Lower lobe of right lung (tissue), 2 donors: Measurements from ENCODE around the gene FBXO7. TPM values are rescaled to one million over a fixed set of nuclear protein-coding genes. Genes with fewer than 3 reads are reported as not detected.

ENCODE experiments used
- ATAC-seq, 2 donors: fragments of 200-7000 bp; cut with Tn5 transposase; one replicate each; pipeline ENCODE4 v1.9.1; 2020 to 2022; ENCODE audit warnings: mild to moderate bottlenecking in 2 of 2, moderate library complexity in 2 of 2
- DNase-seq: peaks from one replicate; pipeline ENCODE4 v3.0.0-alpha.2; 2020
- H3K27ac ChIP-seq: fragments of 200-600 bp; one replicate; pipeline ENCODE4 v1.8.0; 2022
- H3K27me3 ChIP-seq: fragments of 200-600 bp; one replicate; pipeline ENCODE4 v1.8.0; 2022; ENCODE audit warnings: low read depth
- H3K36me3 ChIP-seq: fragments of 200-600 bp; one replicate; pipeline ENCODE4 v1.8.0; 2022; ENCODE audit warnings: mild to moderate bottlenecking
- H3K4me1 ChIP-seq: fragments of 200-600 bp; one replicate; pipeline ENCODE4 v1.8.0; 2022
- H3K4me3 ChIP-seq: fragments of 200-600 bp; one replicate; pipeline ENCODE4 v1.8.0; 2022; ENCODE audit warnings: mild to moderate bottlenecking
- H3K9me3 ChIP-seq: fragments of 200-600 bp; one replicate; pipeline ENCODE4 v1.8.0; 2022
- intact Hi-C: fragments of 100-400 bp; cut with DNase I; formaldehyde crosslinking; loops from one replicate; pipeline ENCODE4 v1.11.0; 2022
- total RNA-seq: library from RNA; stranded (reverse); fragmentation: NEBNext Ultra II Directional; extraction: Animal tissue kit (Norgen Biotek cat#: 25700); gene quantifications from one replicate; pipeline ENCODE4 v1.2.1, GENCODE V29; 2021
- TF ChIP-seq, protein P1 (sequence below): fragments of 200-600 bp; IDR thresholded peaks from one replicate; pipeline ENCODE4 v1.8.0; 2022; ENCODE audit warnings: antibody characterized with exemption, mild to moderate bottlenecking
- donor health status: DM: no; HTN: yes; CAD: no; lungs with severe emphysema.

Gene FBXO7
- total RNA-seq, 1 donor from 2014 or later: 93.2 TPM

DNA sequence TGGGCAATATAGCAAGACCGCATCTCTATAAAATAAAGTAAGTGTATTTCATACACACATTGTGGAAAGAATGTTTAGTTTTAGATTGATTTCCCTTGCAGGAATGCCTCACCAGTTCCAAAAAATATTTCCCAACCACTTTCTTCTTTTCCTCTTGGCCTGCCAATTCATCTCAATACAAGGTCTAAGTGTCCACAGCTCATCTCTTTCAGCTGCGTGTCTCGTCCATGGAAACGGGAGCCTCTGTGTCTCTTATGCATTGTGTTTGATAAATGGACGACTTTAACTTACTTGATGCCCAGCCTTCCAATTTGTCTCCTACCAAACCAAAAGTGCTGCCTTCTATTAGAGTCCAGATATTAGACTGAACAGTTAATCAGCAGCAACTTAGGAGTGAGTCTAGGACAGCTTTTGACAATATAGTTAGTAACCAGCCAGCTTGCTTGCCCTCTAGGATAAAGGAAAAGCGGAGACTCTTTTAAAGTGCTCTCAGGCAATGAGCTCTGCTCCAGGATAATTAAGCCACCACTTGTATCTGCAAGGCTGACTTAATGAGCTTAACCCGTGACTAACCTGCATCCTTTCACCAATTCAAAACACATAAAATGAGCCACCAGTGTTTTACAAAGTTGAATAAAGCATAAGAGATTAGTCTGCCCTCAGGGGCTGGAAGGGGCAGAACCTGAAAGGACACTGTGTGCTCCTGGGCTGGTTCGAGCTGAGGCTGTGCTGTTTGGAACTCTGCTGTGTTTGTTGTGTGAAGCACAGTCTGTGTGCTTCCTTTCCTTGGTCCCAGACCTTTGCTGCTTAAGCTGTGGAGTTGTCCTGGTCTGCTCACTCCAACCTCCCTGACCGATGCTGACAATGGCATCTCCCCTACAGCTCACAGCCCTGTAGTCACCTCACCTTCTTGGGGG, 27.5 kb downstream of the FBXO7 start:
- TF ChIP-seq, protein P1, sequence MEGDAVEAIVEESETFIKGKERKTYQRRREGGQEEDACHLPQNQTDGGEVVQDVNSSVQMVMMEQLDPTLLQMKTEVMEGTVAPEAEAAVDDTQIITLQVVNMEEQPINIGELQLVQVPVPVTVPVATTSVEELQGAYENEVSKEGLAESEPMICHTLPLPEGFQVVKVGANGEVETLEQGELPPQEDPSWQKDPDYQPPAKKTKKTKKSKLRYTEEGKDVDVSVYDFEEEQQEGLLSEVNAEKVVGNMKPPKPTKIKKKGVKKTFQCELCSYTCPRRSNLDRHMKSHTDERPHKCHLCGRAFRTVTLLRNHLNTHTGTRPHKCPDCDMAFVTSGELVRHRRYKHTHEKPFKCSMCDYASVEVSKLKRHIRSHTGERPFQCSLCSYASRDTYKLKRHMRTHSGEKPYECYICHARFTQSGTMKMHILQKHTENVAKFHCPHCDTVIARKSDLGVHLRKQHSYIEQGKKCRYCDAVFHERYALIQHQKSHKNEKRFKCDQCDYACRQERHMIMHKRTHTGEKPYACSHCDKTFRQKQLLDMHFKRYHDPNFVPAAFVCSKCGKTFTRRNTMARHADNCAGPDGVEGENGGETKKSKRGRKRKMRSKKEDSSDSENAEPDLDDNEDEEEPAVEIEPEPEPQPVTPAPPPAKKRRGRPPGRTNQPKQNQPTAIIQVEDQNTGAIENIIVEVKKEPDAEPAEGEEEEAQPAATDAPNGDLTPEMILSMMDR: no peak
- intact Hi-C loops: no loop called here
- H3K9me3 ChIP-seq: no peaks in the 10 kb centered on the region
- H3K27ac ChIP-seq: no peak overlapping the region
- H3K36me3 ChIP-seq: peaks cover 30% of the 10 kb centered on the region
- no peaks in the 10 kb centered on the region for H3K27me3 ChIP-seq
- H3K4me1 ChIP-seq: no peaks in the 10 kb centered on the region
- ATAC-seq (no peak), DNase-seq (no peak)
- no peak overlapping the region for H3K4me3 ChIP-seq

DNA sequence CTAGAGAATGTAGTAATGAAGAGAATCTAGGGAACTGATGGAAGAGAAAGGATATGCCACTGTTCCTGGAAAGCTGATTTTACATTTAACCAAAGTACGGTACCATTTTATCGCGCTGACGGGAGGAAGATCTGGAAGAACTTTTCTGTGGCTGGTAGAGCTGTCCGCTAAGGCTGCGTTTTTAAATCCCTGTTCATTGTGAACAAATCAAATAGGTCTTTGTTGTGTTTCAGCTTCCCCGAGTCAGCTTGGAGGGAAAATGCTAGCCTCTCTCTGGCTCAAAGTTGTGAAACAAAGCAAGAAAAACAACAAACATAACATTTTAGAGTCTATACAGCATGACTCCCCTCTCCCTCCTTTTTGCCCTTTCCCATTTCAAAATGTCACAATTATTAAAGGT, 34.4 kb downstream of the FBXO7 start:
- intact Hi-C loops: no loop called here

DNA sequence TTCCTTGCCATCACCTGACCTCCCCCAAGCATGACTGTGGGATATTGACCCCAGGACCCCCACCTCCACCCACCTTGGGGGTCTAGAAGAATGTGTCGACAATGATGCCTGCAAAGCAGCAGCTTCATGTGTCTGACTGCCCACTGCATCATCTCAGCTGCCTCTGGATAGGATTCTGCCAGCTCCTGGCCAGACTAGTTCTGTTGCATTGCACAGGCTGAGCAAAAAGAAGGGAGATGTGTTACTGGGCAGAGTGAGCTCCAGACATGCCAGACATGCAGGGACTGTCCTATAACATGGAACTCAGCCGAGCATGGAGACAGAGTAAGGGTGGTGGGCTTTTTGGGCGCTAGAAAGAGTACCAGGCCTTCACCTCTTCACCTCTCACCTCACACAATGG, 36.7 kb downstream of the FBXO7 start:
- no peaks in the 10 kb centered on the region for H3K4me1 ChIP-seq
- no peak for DNase-seq
- intact Hi-C loops: no loop called here
- H3K9me3 ChIP-seq: no peaks in the 10 kb centered on the region
- no peaks in the 10 kb centered on the region for H3K36me3 ChIP-seq
- no peak for ATAC-seq
- TF ChIP-seq, protein P1: no peak
- H3K4me3 ChIP-seq: no peak overlapping the region
- H3K27me3 ChIP-seq: no peaks in the 10 kb centered on the region
- no peak overlapping the region for H3K27ac ChIP-seq

More for the DNA sequence above, 34.4 kb downstream of the FBXO7 start:
- Histone ChIP-seq H3K9me3 (no peaks in the 10 kb centered on the region), H3K36me3 (no peaks in the 10 kb centered on the region), H3K27ac (no peak overlapping the region), H3K4me3 (no peak overlapping the region), H3K4me1 (no peaks in the 10 kb centered on the region), H3K27me3 (no peaks in the 10 kb centered on the region)
- TF ChIP-seq, protein P1: no peak
- ATAC-seq (no peak), DNase-seq (no peak)

DNA sequence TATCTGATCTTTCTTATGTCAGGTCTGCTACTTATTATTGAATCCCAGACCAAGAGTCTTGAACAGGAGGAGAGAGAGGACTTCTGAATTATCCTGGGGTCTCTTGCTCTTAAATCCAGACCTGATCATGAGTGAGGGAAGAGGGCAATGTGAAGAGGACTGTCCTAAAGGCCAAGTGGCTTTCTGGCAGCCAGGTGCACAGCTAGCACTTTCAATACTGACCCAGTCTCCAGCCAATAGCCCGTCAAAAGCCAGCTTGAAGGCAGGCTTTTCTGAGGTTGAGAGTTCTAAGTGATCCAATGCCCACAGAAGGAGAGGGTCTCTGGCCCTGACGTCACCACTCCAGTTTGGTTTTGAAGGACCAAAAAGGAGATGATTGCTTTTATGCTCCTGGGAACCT, 37.2 kb downstream of the FBXO7 start:
- DNase-seq (no peak), ATAC-seq (no peak)
- Histone ChIP-seq H3K9me3 (no peaks in the 10 kb centered on the region), H3K36me3 (no peaks in the 10 kb centered on the region), H3K27ac (no peak overlapping the region), H3K4me3 (no peak overlapping the region), H3K27me3 (no peaks in the 10 kb centered on the region), H3K4me1 (no peaks in the 10 kb centered on the region)
- intact Hi-C loops: no loop called here
- TF ChIP-seq, protein P1: no peak

DNA sequence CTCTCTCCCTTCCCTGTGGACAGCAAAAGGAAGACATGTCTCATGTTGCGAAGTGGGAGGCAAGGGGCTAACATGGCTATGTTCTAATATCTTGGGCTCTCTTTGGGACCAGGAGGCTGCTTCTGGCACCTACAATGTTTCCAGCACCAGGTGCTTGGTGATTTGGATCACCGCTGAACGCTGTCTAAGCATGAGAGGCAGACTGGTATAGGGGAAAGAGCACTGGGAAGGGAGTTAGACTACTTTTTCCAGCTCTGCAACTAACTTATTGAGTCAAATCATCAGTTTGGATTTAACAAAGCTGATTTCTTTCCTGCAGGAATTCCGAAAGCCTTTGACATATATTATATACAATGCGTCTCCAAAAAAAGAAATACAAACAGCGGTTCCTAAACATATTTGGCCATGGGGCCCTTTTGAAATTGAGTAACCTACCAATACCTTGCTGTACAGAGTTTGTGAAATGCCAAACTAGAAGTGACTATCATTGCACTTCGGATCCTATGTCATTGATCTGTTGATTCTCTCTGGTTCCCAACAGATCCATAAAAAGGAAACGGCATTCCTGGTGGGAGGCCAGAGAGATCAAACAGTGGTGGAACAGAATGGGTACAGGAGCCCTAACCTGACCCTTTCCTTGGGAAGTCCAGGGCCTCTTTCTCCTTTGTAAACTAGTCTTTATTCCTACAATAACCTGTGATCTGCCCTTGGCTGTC, 37.8 kb downstream of the FBXO7 start:
- H3K27me3 ChIP-seq: no peaks in the 10 kb centered on the region
- DNase-seq (no peak), ATAC-seq (no peak)
- no peaks in the 10 kb centered on the region for H3K36me3 ChIP-seq
- H3K4me3 ChIP-seq: no peak overlapping the region
- H3K27ac ChIP-seq: no peak overlapping the region
- no peaks in the 10 kb centered on the region for H3K9me3 ChIP-seq
- H3K4me1 ChIP-seq: no peaks in the 10 kb centered on the region
- intact Hi-C loops: no loop called here
- TF ChIP-seq, protein P1: no peak
